SU-DHL-6 (cell line): ENCODE results near the gene AKAP6.

ENCODE experiments used
- EZH2phosphoT487 ChIP-seq: fragments of 200-600 bp; sonication (generic), shearing (Covaris generic); conservative IDR thresholded peaks from 2 replicates; pipeline ENCODE4 v1.6.1; 2018; ENCODE audit warnings: mild to moderate bottlenecking, antibody characterized with exemption, low read length, moderate library complexity, mixed read lengths
- TF ChIP-seq, protein P1 (sequence below): fragments of 200-600 bp; sonication (generic); IDR thresholded peaks from one replicate; pipeline ENCODE4 v1.5.1; 2017; ENCODE audit warnings: antibody characterized with exemption, mild to moderate bottlenecking, low read length, moderate library complexity; ENCODE audit not compliant: insufficient read depth, poor library complexity, severe bottlenecking

DNA sequence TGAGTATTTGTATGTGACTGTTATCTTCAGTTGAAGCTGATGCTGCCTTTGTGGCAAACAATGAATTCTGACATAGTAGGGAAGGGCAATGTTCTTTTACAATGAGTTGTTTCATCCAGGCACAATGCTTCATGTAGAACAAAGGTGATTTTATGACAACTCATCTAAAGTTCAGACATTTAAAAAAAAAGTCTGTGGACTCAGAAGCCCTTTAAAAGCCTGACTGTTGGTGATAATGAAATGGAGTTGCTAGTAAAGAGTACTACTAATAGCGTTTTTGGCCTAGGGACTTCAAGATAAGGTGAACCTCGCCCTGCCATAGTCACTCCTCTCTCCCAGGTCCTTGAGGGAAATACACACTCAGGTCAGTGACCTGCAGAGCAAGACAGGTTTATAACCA is 105.1 kb downstream of the AKAP6 start:
- TF ChIP-seq, protein P1, sequence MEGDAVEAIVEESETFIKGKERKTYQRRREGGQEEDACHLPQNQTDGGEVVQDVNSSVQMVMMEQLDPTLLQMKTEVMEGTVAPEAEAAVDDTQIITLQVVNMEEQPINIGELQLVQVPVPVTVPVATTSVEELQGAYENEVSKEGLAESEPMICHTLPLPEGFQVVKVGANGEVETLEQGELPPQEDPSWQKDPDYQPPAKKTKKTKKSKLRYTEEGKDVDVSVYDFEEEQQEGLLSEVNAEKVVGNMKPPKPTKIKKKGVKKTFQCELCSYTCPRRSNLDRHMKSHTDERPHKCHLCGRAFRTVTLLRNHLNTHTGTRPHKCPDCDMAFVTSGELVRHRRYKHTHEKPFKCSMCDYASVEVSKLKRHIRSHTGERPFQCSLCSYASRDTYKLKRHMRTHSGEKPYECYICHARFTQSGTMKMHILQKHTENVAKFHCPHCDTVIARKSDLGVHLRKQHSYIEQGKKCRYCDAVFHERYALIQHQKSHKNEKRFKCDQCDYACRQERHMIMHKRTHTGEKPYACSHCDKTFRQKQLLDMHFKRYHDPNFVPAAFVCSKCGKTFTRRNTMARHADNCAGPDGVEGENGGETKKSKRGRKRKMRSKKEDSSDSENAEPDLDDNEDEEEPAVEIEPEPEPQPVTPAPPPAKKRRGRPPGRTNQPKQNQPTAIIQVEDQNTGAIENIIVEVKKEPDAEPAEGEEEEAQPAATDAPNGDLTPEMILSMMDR, result no peak
- no peak for TF ChIP-seq EZH2phosphoT487
